KMS-11 (cell line): ENCODE measurements around the gene FLAD1.

ENCODE experiments used
- H2AFZ ChIP-seq: fragments of 200-600 bp; sonication (generic); 2 replicates; pipeline ENCODE4 v1.6.1; 2016; ENCODE audit warnings: antibody characterized with exemption, mixed run types, low read depth
- H3K27ac ChIP-seq: fragments of 200-600 bp; sonication (generic); 2 replicates; pipeline ENCODE4 v1.6.1; 2016; ENCODE audit warnings: mild to moderate bottlenecking, mixed run types
- H3K27me3 ChIP-seq: fragments of 200-600 bp; sonication (generic); 2 replicates; pipeline ENCODE4 v1.6.1; 2017; ENCODE audit warnings: mild to moderate bottlenecking, low read depth, mixed run types, moderate library complexity; ENCODE audit not compliant: insufficient read depth
- H3K36me3 ChIP-seq: fragments of 200-600 bp; sonication (generic); 2 replicates; pipeline ENCODE4 v1.6.1; 2017; ENCODE audit warnings: mild to moderate bottlenecking, mixed run types; ENCODE audit not compliant: insufficient read depth
- H3K4me1 ChIP-seq: fragments of 200-600 bp; sonication (generic); 2 replicates; pipeline ENCODE4 v1.6.1; 2016; ENCODE audit warnings: mild to moderate bottlenecking, low read depth, mixed run types; ENCODE audit not compliant: poor library complexity, severe bottlenecking
- H3K4me2 ChIP-seq: fragments of 200-600 bp; sonication (generic); 2 replicates; pipeline ENCODE4 v1.7.0; 2016; ENCODE audit warnings: mild to moderate bottlenecking, mixed run types
- H3K4me3 ChIP-seq: fragments of 200-600 bp; sonication (generic); IDR thresholded peaks from 2 replicates; pipeline ENCODE4 v1.6.1; 2017; ENCODE audit warnings: low read depth, low read length, mixed read lengths; ENCODE audit not compliant: insufficient read depth
- H3K79me2 ChIP-seq: fragments of 200-600 bp; sonication (generic); 2 replicates; pipeline ENCODE4 v1.6.1; 2016; ENCODE audit warnings: low read depth, mixed run types; ENCODE audit not compliant: insufficient read depth
- H3K9ac ChIP-seq: fragments of 200-600 bp; sonication (generic); 2 replicates; pipeline ENCODE4 v1.6.1; 2016; ENCODE audit warnings: mild to moderate bottlenecking, mixed run types
- H4K20me1 ChIP-seq: fragments of 200-600 bp; sonication (generic); 2 replicates; pipeline ENCODE4 v1.6.1; 2016; ENCODE audit warnings: mild to moderate bottlenecking, mixed run types; ENCODE audit not compliant: insufficient read depth
- TF ChIP-seq, protein P1 (sequence below): fragments of 200-600 bp; sonication (generic); conservative IDR thresholded peaks from 2 replicates; pipeline ENCODE4 v1.6.1; 2017; ENCODE audit warnings: low read depth, mild to moderate bottlenecking, antibody characterized with exemption, low read length, moderate library complexity, mixed read lengths

Gene FLAD1

GRCh38 chr1:155017041-155017945 lies 34.1 kb downstream of the FLAD1 start:
- Histone ChIP-seq H3K79me2 (no peaks in the 10 kb centered on the region), H4K20me1 (no peaks in the 10 kb centered on the region), H3K4me2 (peak overlapping the region; percentile 16; the same call in 1 of the 2 replicates), H3K4me3 (no peak overlapping the region), H2AFZ (no peak overlapping the region), H3K4me1 (peaks cover 32% of the 10 kb centered on the region), H3K9ac (no peak overlapping the region; the same call in 1 of the 2 replicates), H3K27me3 (no peaks in the 10 kb centered on the region), H3K36me3 (peaks cover 7% of the 10 kb centered on the region; the same call in 1 of the 2 replicates), H3K27ac (no peak overlapping the region)
- TF ChIP-seq, protein P1, sequence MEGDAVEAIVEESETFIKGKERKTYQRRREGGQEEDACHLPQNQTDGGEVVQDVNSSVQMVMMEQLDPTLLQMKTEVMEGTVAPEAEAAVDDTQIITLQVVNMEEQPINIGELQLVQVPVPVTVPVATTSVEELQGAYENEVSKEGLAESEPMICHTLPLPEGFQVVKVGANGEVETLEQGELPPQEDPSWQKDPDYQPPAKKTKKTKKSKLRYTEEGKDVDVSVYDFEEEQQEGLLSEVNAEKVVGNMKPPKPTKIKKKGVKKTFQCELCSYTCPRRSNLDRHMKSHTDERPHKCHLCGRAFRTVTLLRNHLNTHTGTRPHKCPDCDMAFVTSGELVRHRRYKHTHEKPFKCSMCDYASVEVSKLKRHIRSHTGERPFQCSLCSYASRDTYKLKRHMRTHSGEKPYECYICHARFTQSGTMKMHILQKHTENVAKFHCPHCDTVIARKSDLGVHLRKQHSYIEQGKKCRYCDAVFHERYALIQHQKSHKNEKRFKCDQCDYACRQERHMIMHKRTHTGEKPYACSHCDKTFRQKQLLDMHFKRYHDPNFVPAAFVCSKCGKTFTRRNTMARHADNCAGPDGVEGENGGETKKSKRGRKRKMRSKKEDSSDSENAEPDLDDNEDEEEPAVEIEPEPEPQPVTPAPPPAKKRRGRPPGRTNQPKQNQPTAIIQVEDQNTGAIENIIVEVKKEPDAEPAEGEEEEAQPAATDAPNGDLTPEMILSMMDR: peak; percentile 95

DNA sequence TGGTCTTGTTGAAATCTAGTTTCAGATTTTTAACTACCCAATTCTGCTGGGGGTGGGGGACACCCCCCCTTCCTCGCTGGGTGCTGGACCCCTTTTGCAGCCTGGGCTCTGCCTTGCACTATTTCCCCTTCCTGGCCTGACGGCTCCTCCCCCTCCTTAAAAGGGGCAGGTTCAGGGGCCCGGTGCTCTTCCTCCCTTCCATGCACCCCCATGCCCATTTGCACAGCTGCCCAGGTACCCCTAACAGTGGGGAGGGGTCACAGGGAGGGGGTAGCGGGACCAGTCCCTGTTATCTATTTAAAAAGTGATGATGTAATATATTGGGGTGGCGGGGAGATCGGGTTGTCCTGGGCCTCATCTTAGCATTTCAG lies 34.8 kb downstream of the FLAD1 start:
- no peaks in the 10 kb centered on the region for H4K20me1 ChIP-seq
- no peak overlapping the region for H3K27ac ChIP-seq
- H3K36me3 ChIP-seq: peaks cover 7% of the 10 kb centered on the region; the same call in 1 of the 2 replicates
- no peak overlapping the region for H3K4me3 ChIP-seq
- H3K4me1 ChIP-seq: peaks cover 32% of the 10 kb centered on the region
- H2AFZ ChIP-seq: no peak overlapping the region
- H3K27me3 ChIP-seq: no peaks in the 10 kb centered on the region
- no peaks in the 10 kb centered on the region for H3K79me2 ChIP-seq
- peak overlapping the region; percentile 16; the same call in 1 of the 2 replicates for H3K4me2 ChIP-seq
- TF ChIP-seq, protein P1: peak; percentile 40
- no peak overlapping the region; the same call in 1 of the 2 replicates for H3K9ac ChIP-seq

DNA sequence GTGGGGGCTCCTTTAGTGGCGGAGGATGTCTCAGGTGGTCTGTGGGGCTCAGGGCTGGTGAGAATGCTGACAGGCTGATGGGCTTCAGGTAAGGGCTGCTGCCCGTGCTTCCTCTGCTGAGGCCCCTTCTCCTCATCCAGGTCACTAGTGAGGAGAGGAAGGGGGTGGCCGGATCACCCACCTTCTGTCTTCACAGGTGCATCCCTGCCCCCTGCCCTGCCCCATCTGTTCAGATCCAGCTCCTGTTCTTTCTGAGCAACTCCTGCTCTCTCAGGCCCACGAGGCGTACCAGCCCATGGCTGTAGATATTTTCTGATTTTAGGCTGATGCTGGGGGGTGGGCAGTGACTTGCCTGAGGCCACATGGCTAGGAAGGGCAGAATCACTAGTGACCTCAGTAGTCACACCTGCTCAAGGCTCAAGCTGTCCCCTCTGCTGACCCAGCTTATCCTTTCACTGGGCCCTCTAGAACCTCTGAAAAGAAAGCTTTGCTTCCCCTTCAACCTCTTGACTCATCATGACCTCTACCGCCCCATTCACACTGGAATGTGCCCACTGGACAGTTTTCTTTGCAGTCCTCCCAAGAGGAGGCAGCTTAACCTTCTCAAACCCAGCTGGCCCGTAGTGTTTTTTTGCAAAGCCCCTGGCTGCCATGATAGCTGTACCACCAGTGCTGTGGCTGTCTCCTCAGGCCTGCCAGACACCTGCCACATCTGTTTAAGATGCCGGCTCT lies 35.6 kb downstream of the FLAD1 start:
- Histone ChIP-seq H4K20me1 (no peaks in the 10 kb centered on the region), H3K4me3 (no peak overlapping the region), H3K27me3 (no peaks in the 10 kb centered on the region), H3K27ac (peak overlapping the region; percentile 1; the same call in 1 of the 2 replicates), H3K4me1 (peaks cover 32% of the 10 kb centered on the region), H3K79me2 (no peaks in the 10 kb centered on the region), H3K9ac (no peak overlapping the region), H2AFZ (no peak overlapping the region), H3K36me3 (peaks cover 7% of the 10 kb centered on the region; the same call in 1 of the 2 replicates), H3K4me2 (no peak overlapping the region)
- TF ChIP-seq, protein P1: 0 out of 2 replicates have a peak, but pooled peaks have one; percentile 20

GRCh38 chr1:155019377-155020245 lies 36.5 kb downstream of the FLAD1 start:
- no peak overlapping the region for H3K4me2 ChIP-seq
- H2AFZ ChIP-seq: no peak overlapping the region
- H3K4me3 ChIP-seq: no peak overlapping the region
- no peak overlapping the region for H3K9ac ChIP-seq
- H3K36me3 ChIP-seq: peaks cover 7% of the 10 kb centered on the region; the same call in 1 of the 2 replicates
- TF ChIP-seq, protein P1: no peak
- H4K20me1 ChIP-seq: no peaks in the 10 kb centered on the region
- peaks cover 32% of the 10 kb centered on the region for H3K4me1 ChIP-seq
- no peaks in the 10 kb centered on the region for H3K79me2 ChIP-seq
- no peak overlapping the region for H3K27ac ChIP-seq
- no peaks in the 10 kb centered on the region for H3K27me3 ChIP-seq
